Mucosa of rectum (tissue), 2 donors: ENCODE data around the gene MTX3.

ENCODE experiments used
- H3K27ac ChIP-seq, 2 donors: one replicate each; pipeline ENCODE4 v1.7.0; 2013; ENCODE audit warnings: inconsistent platforms in 2 of 2, low read depth in 2 of 2, low read length in 2 of 2
- H3K27me3 ChIP-seq, 2 donors: one replicate each; pipeline ENCODE4 v1.7.0; 2013; ENCODE audit warnings: low read length in 2 of 2; ENCODE audit not compliant: control insufficient read depth in 2 of 2, insufficient read depth in 2 of 2
- H3K36me3 ChIP-seq, 2 donors: one replicate each; pipeline ENCODE4 v1.7.0; 2013; ENCODE audit warnings: low read length in 2 of 2; ENCODE audit not compliant: control insufficient read depth in 2 of 2, insufficient read depth in 2 of 2
- H3K4me1 ChIP-seq, 2 donors: one replicate each; pipeline ENCODE4 v1.7.0; 2013; ENCODE audit warnings: low read length in 2 of 2, mild to moderate bottlenecking in 1 of 2; ENCODE audit not compliant: control insufficient read depth in 2 of 2, insufficient read depth in 2 of 2
- H3K4me3 ChIP-seq, 2 donors: one replicate each; pipeline ENCODE4 v1.7.0; 2013; ENCODE audit warnings: low read length in 2 of 2
- H3K9ac ChIP-seq, 2 donors: one replicate each; pipeline ENCODE4 v1.7.0; 2013; ENCODE audit warnings: low read length in 2 of 2, low read depth in 1 of 2, mild to moderate bottlenecking in 1 of 2
- H3K9me3 ChIP-seq, 2 donors: one replicate each; pipeline ENCODE4 v1.7.0; 2013; ENCODE audit warnings: low read length in 2 of 2; ENCODE audit not compliant: control insufficient read depth in 2 of 2
- donor health status: healthy.
- donor health status: Normal muscosa, but diverticular disease.

The MTX3 gene

GRCh38 chr5:80026841-80027240 lies 35.8 kb upstream of the MTX3 start:
- H3K36me3 ChIP-seq = no peaks in the 10 kb centered on the region
- no peak overlapping the region for H3K9ac ChIP-seq
- H3K4me1 ChIP-seq = no peaks in the 10 kb centered on the region
- no peak overlapping the region for H3K27ac ChIP-seq
- no peaks in the 10 kb centered on the region for H3K27me3 ChIP-seq
- no peaks in the 10 kb centered on the region for H3K9me3 ChIP-seq
- H3K4me3 ChIP-seq = no peak overlapping the region

GRCh38 chr5:80025069-80025468 lies 34.0 kb upstream of the MTX3 start:
- no peak overlapping the region for H3K27ac ChIP-seq
- H3K9ac ChIP-seq = no peak overlapping the region
- no peaks in the 10 kb centered on the region for H3K36me3 ChIP-seq

GRCh38 chr5:80010754-80011392 lies 19.8 kb upstream of the MTX3 start:
- H3K36me3 ChIP-seq = no peaks in the 10 kb centered on the region
- no peak overlapping the region for H3K9ac ChIP-seq
- H3K9me3 ChIP-seq = no peaks in the 10 kb centered on the region
- H3K27ac ChIP-seq = no peak overlapping the region
- H3K4me1 ChIP-seq = no peaks in the 10 kb centered on the region
- H3K4me3 ChIP-seq = no peak overlapping the region
- no peaks in the 10 kb centered on the region for H3K27me3 ChIP-seq

More at GRCh38 chr5:80025069-80025468, 34.0 kb upstream of the MTX3 start:
- Histone ChIP-seq H3K27me3 (peaks cover 0 to 4% of the 10 kb centered on the region in 2 donors), H3K4me1 (no peaks in the 10 kb centered on the region), H3K4me3 (no peak overlapping the region), H3K9me3 (no peaks in the 10 kb centered on the region)

- Histone ChIP-seq H3K4me3 (no peak overlapping the region), H3K36me3 (no peaks in the 10 kb centered on the region), H3K4me1 (no peaks in the 10 kb centered on the region), H3K9me3 (no peaks in the 10 kb centered on the region), H3K9ac (no peak overlapping the region), H3K27me3 (no peaks in the 10 kb centered on the region), H3K27ac (no peak overlapping the region)
Measured at GRCh38 chr5:80008995-80009765, 18.1 kb upstream of the MTX3 start.

- Histone ChIP-seq H3K27ac (no peak overlapping the region), H3K4me3 (no peak overlapping the region), H3K9me3 (no peaks in the 10 kb centered on the region), H3K4me1 (no peaks in the 10 kb centered on the region), H3K36me3 (no peaks in the 10 kb centered on the region), H3K27me3 (no peaks in the 10 kb centered on the region), H3K9ac (no peak overlapping the region)
Measured at GRCh38 chr5:80002677-80003076, 11.6 kb upstream of the MTX3 start.

GRCh38 chr5:79999722-80000121 lies 8.7 kb upstream of the MTX3 start:
- peaks cover 0 to 3% of the 10 kb centered on the region in 2 donors for H3K27me3 ChIP-seq
- H3K27ac ChIP-seq = no peak overlapping the region
- no peaks in the 10 kb centered on the region for H3K9me3 ChIP-seq
- no peaks in the 10 kb centered on the region for H3K4me1 ChIP-seq
- H3K36me3 ChIP-seq = no peaks in the 10 kb centered on the region
- no peak overlapping the region for H3K4me3 ChIP-seq
- H3K9ac ChIP-seq = no peak overlapping the region

- no peaks in the 10 kb centered on the region for H3K9me3 ChIP-seq
- peaks cover 0 to 4% of the 10 kb centered on the region in 2 donors for H3K36me3 ChIP-seq
- no peak overlapping the region for H3K4me3 ChIP-seq
- no peak overlapping the region for H3K9ac ChIP-seq
- H3K27me3 ChIP-seq = peaks cover 0 to 3% of the 10 kb centered on the region in 2 donors
- peaks cover 3 to 4% of the 10 kb centered on the region in 2 donors for H3K4me1 ChIP-seq
- H3K27ac ChIP-seq = no peak overlapping the region
Measured at GRCh38 chr5:79992891-79993657, 2.0 kb upstream of the MTX3 start.

GRCh38 chr5:79990205-79990597 lies 861 bp downstream of the MTX3 start:
- peak overlapping the region; percentile 87 to 90 for H3K4me3 ChIP-seq
- H3K36me3 ChIP-seq = peaks cover 6 to 18% of the 10 kb centered on the region in 2 donors
- H3K4me1 ChIP-seq = peaks cover 3 to 4% of the 10 kb centered on the region in 2 donors
- H3K27me3 ChIP-seq = no peaks in the 10 kb centered on the region
- no peaks in the 10 kb centered on the region for H3K9me3 ChIP-seq
- H3K27ac ChIP-seq = peak overlapping the region in 1 of 2 donors; percentile 73
- peak overlapping the region in 1 of 2 donors; percentile 73 for H3K9ac ChIP-seq

- H3K27ac ChIP-seq = no peak overlapping the region
- no peaks in the 10 kb centered on the region for H3K27me3 ChIP-seq
- H3K4me1 ChIP-seq = peaks cover 0 to 3% of the 10 kb centered on the region in 2 donors
- H3K9ac ChIP-seq = no peak overlapping the region
- H3K9me3 ChIP-seq = no peaks in the 10 kb centered on the region
- H3K36me3 ChIP-seq = peaks cover 25 to 42% of the 10 kb centered on the region in 2 donors
- no peak overlapping the region for H3K4me3 ChIP-seq
Measured at GRCh38 chr5:79986260-79986659, 4.8 kb downstream of the MTX3 start.

GRCh38 chr5:79985288-79985687 lies 5.8 kb downstream of the MTX3 start:
- Histone ChIP-seq H3K9ac (no peak overlapping the region), H3K27me3 (no peaks in the 10 kb centered on the region), H3K4me3 (no peak overlapping the region), H3K36me3 (peaks cover 25 to 45% of the 10 kb centered on the region in 2 donors), H3K27ac (no peak overlapping the region), H3K9me3 (no peaks in the 10 kb centered on the region), H3K4me1 (peaks cover 0 to under 1% of the 10 kb centered on the region in 2 donors)
